OCI-LY3 (cell line): ENCODE data around the gene LCK.
A peak's percentile ranks its signal among the peaks of the same experiment; 100 is the strongest.

Experiments used
- H2AFZ ChIP-seq: fragments of 200-600, 300-600 bp; shearing (Covaris generic); 2 replicates; pipeline ENCODE4 v1.6.0; 2014; ENCODE audit warnings: antibody characterized with exemption, low read depth, low read length
- H3K27ac ChIP-seq: fragments of 200-600, 300-600 bp; sonication (generic); 2 replicates; pipeline ENCODE4 v1.5.1; 2014; ENCODE audit warnings: mild to moderate bottlenecking, low read length, moderate library complexity, mixed read lengths
- H3K27me3 ChIP-seq: fragments of 200-600, 300-600 bp; sonication (generic); 2 replicates; pipeline ENCODE4 v1.6.1; 2014; ENCODE audit warnings: low read depth, low read length, mixed read lengths
- H3K36me3 ChIP-seq: fragments of 200-600, 300-600 bp; sonication (generic); replicated peaks from 2 replicates; pipeline ENCODE3; 2014; ENCODE audit warnings: low read depth, low read length, mixed read lengths
- H3K4me1 ChIP-seq: fragments of 300-600, 200-600 bp; sonication (generic); 2 replicates; pipeline ENCODE4 v1.6.1; 2014; ENCODE audit warnings: low read length, mixed read lengths
- H3K4me2 ChIP-seq: fragments of 200-600, 300-600 bp; sonication (generic); 2 replicates; pipeline ENCODE4 v1.6.1; 2014; ENCODE audit warnings: low read length, mixed read lengths
- H3K4me3 ChIP-seq: fragments of 300-600, 200-600 bp; sonication (generic); 2 replicates; pipeline ENCODE4 v1.5.1; 2014; ENCODE audit warnings: antibody characterized with exemption, mild to moderate bottlenecking, low read length, moderate library complexity
- H3K79me2 ChIP-seq: fragments of 300-600, 200-600 bp; shearing (Covaris generic); 2 replicates; pipeline ENCODE4 v1.6.1; 2014; ENCODE audit warnings: mild to moderate bottlenecking, low read length, mixed read lengths
- H3K9ac ChIP-seq: fragments of 300-600, 200-600 bp; shearing (Covaris generic); 2 replicates; pipeline ENCODE4 v1.6.0; 2014; ENCODE audit warnings: mild to moderate bottlenecking, low read length, moderate library complexity
- H3K9me3 ChIP-seq: fragments of 200-600, 300-600 bp; shearing (Covaris generic); 2 replicates; pipeline ENCODE4 v1.6.1; 2014; ENCODE audit warnings: low read length, mixed read lengths; ENCODE audit not compliant: insufficient read depth
- H4K20me1 ChIP-seq: fragments of 200-600, 300-600 bp; sonication (generic); 2 replicates; pipeline ENCODE4 v1.6.1; 2016; ENCODE audit warnings: low read length, mixed read lengths; ENCODE audit not compliant: insufficient read depth
- CTCF ChIP-seq: fragments of 200-600, 300-600 bp; sonication (generic); IDR thresholded peaks from 2 replicates; pipeline ENCODE4 v1.5.1; 2014; ENCODE audit warnings: antibody characterized with exemption, low read length, low read depth
- EZH2phosphoT487 ChIP-seq: fragments of 200-600 bp; shearing (Covaris generic); IDR thresholded peaks from 2 replicates; pipeline ENCODE4 v1.6.1; 2018; ENCODE audit warnings: antibody characterized with exemption, mixed run types, low read depth

The LCK gene

DNA sequence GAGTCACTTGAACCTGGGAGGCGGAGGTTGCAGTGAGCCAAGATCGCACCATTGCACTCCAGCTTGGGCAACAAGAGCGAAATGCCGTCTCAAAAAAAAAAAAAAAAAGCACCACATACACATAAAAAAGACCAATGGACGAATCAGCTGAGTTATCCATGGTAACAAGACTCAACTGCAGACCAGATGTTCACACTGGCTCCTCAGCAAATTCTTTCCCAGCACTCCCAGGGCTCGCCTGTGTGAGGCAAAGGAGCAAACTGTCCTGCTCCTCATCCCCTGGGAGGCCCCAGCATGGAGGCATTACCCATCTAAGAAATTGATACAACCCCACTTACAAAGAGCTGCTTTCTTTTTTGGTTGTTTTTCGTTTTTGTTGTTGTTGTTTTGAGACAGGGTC, 32.0 kb upstream of the LCK start:
- Histone ChIP-seq H3K36me3 (no peaks in the 10 kb centered on the region), H3K9ac (no peak overlapping the region), H3K27ac (no peak overlapping the region), H4K20me1 (no peaks in the 10 kb centered on the region), H3K79me2 (peaks cover 18% of the 10 kb centered on the region), H3K4me2 (no peak overlapping the region), H3K9me3 (no peaks in the 10 kb centered on the region), H3K4me3 (no peak overlapping the region), H3K4me1 (peaks cover 11% of the 10 kb centered on the region), H2AFZ (no peak overlapping the region), H3K27me3 (no peaks in the 10 kb centered on the region)
- TF ChIP-seq CTCF, result no peak
- no peak for TF ChIP-seq EZH2phosphoT487

DNA sequence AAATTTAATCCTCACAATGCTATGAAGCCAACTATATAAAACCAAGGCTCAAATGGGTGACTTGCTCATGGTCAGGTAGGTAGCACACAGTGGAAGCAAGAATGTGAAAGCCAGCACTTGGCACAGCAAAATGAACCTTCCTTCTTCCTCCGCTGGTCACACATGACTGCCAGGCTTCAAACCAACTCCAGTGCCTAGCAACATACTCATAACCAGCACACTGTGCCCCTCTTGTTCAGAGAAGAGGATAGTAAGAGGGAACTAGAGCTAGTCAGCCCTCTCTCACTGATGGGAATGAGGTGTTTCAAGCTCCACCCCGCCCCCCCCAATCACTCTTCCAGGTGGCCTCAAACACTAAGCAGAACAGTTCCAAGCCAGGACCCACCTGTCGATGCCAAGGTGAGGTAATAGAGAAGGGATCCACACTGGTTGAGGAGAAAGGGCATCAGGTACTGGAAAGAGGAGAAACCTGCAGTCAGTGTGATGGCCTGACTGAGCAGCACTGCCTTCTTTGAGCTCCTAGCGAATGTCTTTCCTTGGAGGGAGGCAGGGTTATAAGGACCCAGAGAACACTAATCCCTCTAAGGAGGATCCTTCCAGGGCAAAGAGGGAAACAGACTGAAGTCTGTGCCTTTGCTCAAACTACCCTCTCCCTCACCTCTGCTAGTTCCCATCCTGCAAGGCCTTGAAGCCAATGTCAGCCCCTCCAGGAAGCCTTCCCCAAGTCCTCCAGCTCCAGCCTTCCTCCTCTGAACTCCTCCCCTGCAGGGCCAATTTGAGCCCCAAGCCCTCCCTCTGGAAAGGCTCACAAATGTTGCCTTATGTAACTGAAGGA, 30.1 kb upstream of the LCK start:
- no peaks in the 10 kb centered on the region for H4K20me1 ChIP-seq
- no peaks in the 10 kb centered on the region for H3K36me3 ChIP-seq
- no peak overlapping the region for H3K27ac ChIP-seq
- no peaks in the 10 kb centered on the region for H3K27me3 ChIP-seq
- TF ChIP-seq EZH2phosphoT487, result no peak
- no peak for TF ChIP-seq CTCF
- peak overlapping the region; percentile 88 for H3K9ac ChIP-seq
- H3K4me2 ChIP-seq, result peak overlapping the region; percentile 91
- no peaks in the 10 kb centered on the region for H3K9me3 ChIP-seq
- H3K4me3 ChIP-seq, result peak overlapping the region; percentile 87
- H2AFZ ChIP-seq, result no peak overlapping the region
- peaks cover 21% of the 10 kb centered on the region for H3K79me2 ChIP-seq
- H3K4me1 ChIP-seq, result peaks cover 11% of the 10 kb centered on the region

GRCh38 chr1:32221581-32221979, 29.5 kb upstream of the LCK start:
- Histone ChIP-seq H3K27me3 (no peaks in the 10 kb centered on the region), H3K4me1 (peaks cover 11% of the 10 kb centered on the region), H3K4me2 (peak overlapping the region; percentile 91), H3K9me3 (no peaks in the 10 kb centered on the region), H2AFZ (peak overlapping the region; percentile 83), H4K20me1 (no peaks in the 10 kb centered on the region), H3K4me3 (peak overlapping the region; percentile 87), H3K36me3 (no peaks in the 10 kb centered on the region), H3K9ac (peak overlapping the region; percentile 88), H3K27ac (no peak overlapping the region), H3K79me2 (peaks cover 21% of the 10 kb centered on the region)
- TF ChIP-seq CTCF (no peak), EZH2phosphoT487 (no peak)

DNA sequence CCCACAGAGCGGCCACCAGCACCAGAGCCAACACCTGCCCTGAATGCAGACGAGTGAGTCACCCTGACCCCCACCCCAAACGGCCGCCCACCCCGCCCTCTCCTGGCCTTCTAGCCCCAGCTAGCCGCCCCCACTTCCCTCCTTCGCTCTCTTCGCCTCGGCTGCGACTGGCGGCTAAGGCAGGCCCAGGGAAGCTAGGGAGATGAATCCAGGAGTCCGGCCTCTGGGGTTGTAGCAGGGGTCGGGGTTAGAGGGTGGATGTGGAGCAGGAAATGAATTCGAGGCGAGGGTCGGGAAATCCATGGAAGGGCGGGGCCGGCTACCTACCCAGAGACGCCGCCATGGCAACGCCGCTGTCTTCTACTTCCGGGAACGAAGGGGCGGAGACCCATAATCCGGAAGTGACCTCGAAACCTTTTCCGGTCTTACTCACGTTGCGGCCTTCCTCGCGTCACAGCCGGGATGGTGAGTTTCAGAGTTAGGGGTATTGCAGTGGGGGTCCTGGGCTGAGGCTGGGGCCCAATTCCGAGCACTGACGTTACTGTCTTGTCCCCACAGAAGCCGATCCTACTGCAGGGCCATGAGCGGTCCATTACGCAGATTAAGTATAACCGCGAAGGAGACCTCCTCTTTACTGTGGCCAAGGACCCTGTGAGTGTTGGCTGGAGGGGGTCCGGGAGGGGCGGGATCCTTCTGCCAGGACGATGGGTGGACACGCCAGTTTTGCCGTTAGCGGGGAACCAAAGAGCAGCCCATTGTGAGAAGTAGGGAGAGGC, 28.9 kb upstream of the LCK start, which contains the start of the genes EIF3I and TMEM234:
Gene EIF3I, plus strand, starts transcription at position 428 of the 776 bp plus-strand sequence. Its CDS starts 35 bp downstream, at position 463.
Gene TMEM234, minus strand, starts transcription at position 374 of the 776 bp plus-strand sequence. Its CDS starts 31 bp downstream, at position 343.
- Histone ChIP-seq H3K4me1 (peaks cover 11% of the 10 kb centered on the region), H3K27me3 (no peaks in the 10 kb centered on the region), H3K36me3 (no peaks in the 10 kb centered on the region), H4K20me1 (no peaks in the 10 kb centered on the region), H3K4me3 (peak within 1 kb of the TSS; percentile 87), H2AFZ (peak within 1 kb of the TSS; percentile 83), H3K9ac (peak within 1 kb of the TSS; percentile 88), H3K4me2 (peak within 1 kb of the TSS; percentile 91), H3K27ac (no peak within 1 kb of the TSS; the same call in 1 of the 2 replicates), H3K9me3 (no peaks in the 10 kb centered on the region), H3K79me2 (peaks cover 21% of the 10 kb centered on the region)
- TF ChIP-seq EZH2phosphoT487, result no peak
- no peak for TF ChIP-seq CTCF
